Measurements from ENCODE around the gene MTCH1.

Gene MTCH1

GRCh38 chr6:37007340-37008043, 21.5 kb upstream of the MTCH1 start:
- TF ChIP-seq CTCF (IDR thresholded peaks at IDR 0.05; ENCODE audit: low read length), result no peak
- TF ChIP-seq EZH2 (IDR thresholded peaks at IDR 0.05; ENCODE audit: borderline replicate concordance, low read length), result no peak
- Histone ChIP-seq H3K4me2 (ENCODE audit: low read length) (peak overlapping the region; percentile 85), H3K27me3 (ENCODE audit: insufficient read depth, low read length) (no peaks in the 10 kb centered on the region), H4K20me1 (ENCODE audit: insufficient read depth, low read length) (no peaks in the 10 kb centered on the region), H3K9me3 (ENCODE audit: low read length) (no peaks in the 10 kb centered on the region), H3K27ac (ENCODE audit: low read depth, low read length, poor library complexity, severe bottlenecking) (peak overlapping the region; percentile 22), H3K9ac (ENCODE audit: low read length) (no peak overlapping the region), H3K9me2 (ENCODE audit: low read depth, low read length) (no peaks in the 10 kb centered on the region), H3K36me3 (ENCODE audit: insufficient read depth, low read length) (no peaks in the 10 kb centered on the region), H3F3A (ENCODE audit: insufficient read depth, low read length) (no peaks in the 10 kb centered on the region), H3K79me2 (ENCODE audit: insufficient read depth, low read length) (no peaks in the 10 kb centered on the region), H3K4me1 (ENCODE audit: insufficient read depth, low read length, severe bottlenecking) (peaks cover 40% of the 10 kb centered on the region), H3K4me3 (ENCODE audit: low read depth, low read length, poor library complexity, severe bottlenecking) (peak overlapping the region; percentile 68), H2AFZ (ENCODE audit: low read length) (no peak overlapping the region)

- Histone ChIP-seq H3F3A (ENCODE audit: insufficient read depth, low read length) (no peaks in the 10 kb centered on the region), H2AFZ (ENCODE audit: low read length) (no peak overlapping the region), H3K79me2 (ENCODE audit: insufficient read depth, low read length) (no peaks in the 10 kb centered on the region), H4K20me1 (ENCODE audit: insufficient read depth, low read length) (no peaks in the 10 kb centered on the region), H3K4me2 (ENCODE audit: low read length) (peak overlapping the region; percentile 85), H3K27ac (ENCODE audit: low read depth, low read length, poor library complexity, severe bottlenecking) (no peak overlapping the region), H3K4me3 (ENCODE audit: low read depth, low read length, poor library complexity, severe bottlenecking) (peak overlapping the region; percentile 68), H3K9me3 (ENCODE audit: low read length) (no peaks in the 10 kb centered on the region), H3K27me3 (ENCODE audit: insufficient read depth, low read length) (no peaks in the 10 kb centered on the region), H3K9ac (ENCODE audit: low read length) (peak overlapping the region; percentile 67; the same call in 1 of the 2 replicates), H3K4me1 (ENCODE audit: insufficient read depth, low read length, severe bottlenecking) (peaks cover 40% of the 10 kb centered on the region), H3K9me2 (ENCODE audit: low read depth, low read length) (no peaks in the 10 kb centered on the region), H3K36me3 (ENCODE audit: insufficient read depth, low read length) (no peaks in the 10 kb centered on the region)
- no peak for TF ChIP-seq EZH2 (IDR thresholded peaks at IDR 0.05; ENCODE audit: borderline replicate concordance, low read length)
- no peak for TF ChIP-seq CTCF (IDR thresholded peaks at IDR 0.05; ENCODE audit: low read length)
Observed at GRCh38 chr6:37006793-37007339, 20.9 kb upstream of the MTCH1 start.

- TF ChIP-seq EZH2 (IDR thresholded peaks at IDR 0.05; ENCODE audit: borderline replicate concordance, low read length), result no peak
- no peak for TF ChIP-seq CTCF (IDR thresholded peaks at IDR 0.05; ENCODE audit: low read length)
- no peaks in the 10 kb centered on the region for H3K79me2 ChIP-seq (ENCODE audit: insufficient read depth, low read length)
- no peaks in the 10 kb centered on the region for H4K20me1 ChIP-seq (ENCODE audit: insufficient read depth, low read length)
- H3K4me3 ChIP-seq (ENCODE audit: low read depth, low read length, poor library complexity, severe bottlenecking), result peak overlapping the region; percentile 68
- H3K4me2 ChIP-seq (ENCODE audit: low read length), result peak overlapping the region; percentile 85
- H2AFZ ChIP-seq (ENCODE audit: low read length), result no peak overlapping the region
- peak overlapping the region; percentile 67 for H3K9ac ChIP-seq (ENCODE audit: low read length)
- H3K4me1 ChIP-seq (ENCODE audit: insufficient read depth, low read length, severe bottlenecking), result peaks cover 40% of the 10 kb centered on the region
- H3K27me3 ChIP-seq (ENCODE audit: insufficient read depth, low read length), result no peaks in the 10 kb centered on the region
- H3K36me3 ChIP-seq (ENCODE audit: insufficient read depth, low read length), result no peaks in the 10 kb centered on the region
- no peaks in the 10 kb centered on the region for H3K9me3 ChIP-seq (ENCODE audit: low read length)
- H3K9me2 ChIP-seq (ENCODE audit: low read depth, low read length), result no peaks in the 10 kb centered on the region
- H3K27ac ChIP-seq (ENCODE audit: low read depth, low read length, poor library complexity, severe bottlenecking), result peak overlapping the region; percentile 51
- no peaks in the 10 kb centered on the region for H3F3A ChIP-seq (ENCODE audit: insufficient read depth, low read length)
Observed at GRCh38 chr6:37005827-37006567, 20.0 kb upstream of the MTCH1 start.

All from OCI-LY1 (cell line).